Stimulated activated CD8-positive, alpha-beta memory T cell treated with anti-CD3 and anti-CD28 coated beads, Interleukin-7, amount 100 ng/mL, for 4 hours (primary cell): ENCODE data around the gene RERE.
A peak's percentile ranks its signal among the peaks of the same experiment; 100 is the strongest.

Experiments used
- DNase-seq, 2 donors: peaks; one replicate each; pipeline ENCODE4 v3.0.0-alpha.2; 2020; ENCODE audit warnings: low read depth in 2 of 2

RERE gene

GRCh38 chr1:8547791-8548190, 269.6 kb downstream of the RERE start:
- DNase-seq: no peak

GRCh38 chr1:8545078-8545477, 272.4 kb downstream of the RERE start:
- no peak for DNase-seq

- DNase-seq: no peak
These were observed 272.8 kb downstream of the RERE start for GRCh38 chr1:8544644-8545043.

- DNase-seq: no peak
These were observed 273.5 kb downstream of the RERE start for GRCh38 chr1:8543965-8544364.

GRCh38 chr1:8541961-8542521, 275.4 kb downstream of the RERE start:
- no peak for DNase-seq

- no peak for DNase-seq
These were observed 276.5 kb downstream of the RERE start for GRCh38 chr1:8540971-8541370.

GRCh38 chr1:8540261-8540941, 277.0 kb downstream of the RERE start:
- no peak for DNase-seq

- no peak for DNase-seq
These were observed 277.8 kb downstream of the RERE start for GRCh38 chr1:8539683-8540082.

- no peak for DNase-seq
These were observed 278.9 kb downstream of the RERE start for GRCh38 chr1:8538502-8538901.

GRCh38 chr1:8537991-8538390, 279.4 kb downstream of the RERE start:
- no peak for DNase-seq

- DNase-seq: no peak
These were observed 280.9 kb downstream of the RERE start for GRCh38 chr1:8536515-8536914.

- no peak for DNase-seq
These were observed 283.5 kb downstream of the RERE start for GRCh38 chr1:8533907-8534306.

GRCh38 chr1:8533124-8533523, 284.3 kb downstream of the RERE start:
- no peak for DNase-seq

- no peak for DNase-seq
These were observed 287.5 kb downstream of the RERE start for GRCh38 chr1:8529901-8530300.

- DNase-seq: no peak
These were observed 289.5 kb downstream of the RERE start for GRCh38 chr1:8527941-8528340.

- peak; percentile 23 to 35 for DNase-seq
These were observed 291.7 kb downstream of the RERE start for GRCh38 chr1:8525558-8526275.

- DNase-seq: no peak
These were observed 292.3 kb downstream of the RERE start for GRCh38 chr1:8525216-8525557.

- no peak for DNase-seq
These were observed 292.7 kb downstream of the RERE start for GRCh38 chr1:8524627-8525157.

GRCh38 chr1:8523666-8524206, 293.7 kb downstream of the RERE start:
- DNase-seq: no peak

- DNase-seq: no peak
These were observed 296.9 kb downstream of the RERE start for GRCh38 chr1:8520483-8520966.

GRCh38 chr1:8519167-8519566, 298.3 kb downstream of the RERE start:
- no peak for DNase-seq

GRCh38 chr1:8518490-8518801, 299.0 kb downstream of the RERE start:
- DNase-seq: no peak
